AG04449 (cell line): ENCODE results near the gene ADGRL3.

Experiments
- CTCF ChIA-PET: fragments of 350-600 bp; formaldehyde crosslinking; extraction: SDS; loops from one replicate; lab custom pipeline; 2021; ENCODE audit warnings: antibody characterized with exemption; lab: Yijun Ruan, JAX
- POLR2A ChIA-PET: fragments of 400-600, 350-600 bp; formaldehyde crosslinking; extraction: SDS; loops from one replicate; lab custom pipeline; 2020; ENCODE audit warnings: antibody characterized with exemption, inconsistent platforms; lab: Yijun Ruan, JAX
- DNase-seq: peaks from one replicate; pipeline ENCODE4 v3.0.0-alpha.2; 2010; ENCODE audit warnings: low read depth, low spot score
- H3K4me3 ChIP-seq: 2 replicates; pipeline ENCODE4 v1.5.1; 2011; ENCODE audit warnings: low read depth, mild to moderate bottlenecking, control low read depth, low read length
- CTCF ChIP-seq: IDR thresholded peaks from one replicate; pipeline ENCODE4 v1.5.1; 2011; ENCODE audit warnings: mild to moderate bottlenecking, moderate library complexity, low read length, control low read depth, inconsistent platforms; ENCODE audit not compliant: insufficient read depth; ENCODE audit errors: missing control alignments

The ADGRL3 gene

GRCh38 chr4:61909031-61909430 is 708.9 kb downstream of the ADGRL3 start:
- POLR2A ChIA-PET = no interaction called here
- no peak for TF ChIP-seq CTCF
- CTCF ChIA-PET = no interaction called here
- H3K4me3 ChIP-seq = no peak overlapping the region
- DNase-seq = no peak

- H3K4me3 ChIP-seq = no peak overlapping the region
- POLR2A ChIA-PET = no interaction called here
- CTCF ChIA-PET = no interaction called here
- no peak for DNase-seq
- TF ChIP-seq CTCF = no peak
Measured at GRCh38 chr4:61911313-61911756, 711.2 kb downstream of the ADGRL3 start.

GRCh38 chr4:61913619-61914018 is 713.5 kb downstream of the ADGRL3 start:
- no peak for DNase-seq
- no peak overlapping the region for H3K4me3 ChIP-seq
- TF ChIP-seq CTCF = no peak
- POLR2A ChIA-PET = no interaction called here
- CTCF ChIA-PET = no interaction called here

- POLR2A ChIA-PET = no interaction called here
- no peak for DNase-seq
- TF ChIP-seq CTCF = no peak
- H3K4me3 ChIP-seq = no peak overlapping the region
- CTCF ChIA-PET = no interaction called here
Measured at GRCh38 chr4:61915501-61915900, 715.4 kb downstream of the ADGRL3 start.

GRCh38 chr4:61918507-61918906 is 718.4 kb downstream of the ADGRL3 start:
- ChIA-PET POLR2A (no interaction called here), CTCF (interaction anchor here (0.7 kb wide), 1 partner anchor 82 kb away, joined by 3 read pairs; no protein-coding TSS in a partner anchor)
- no peak for TF ChIP-seq CTCF
- H3K4me3 ChIP-seq = no peak overlapping the region
- DNase-seq = no peak

- TF ChIP-seq CTCF = no peak
- ChIA-PET POLR2A (no interaction called here), CTCF (interaction anchor here (0.7 kb wide), 1 partner anchor 82 kb away, joined by 3 read pairs; no protein-coding TSS in a partner anchor)
- no peak overlapping the region for H3K4me3 ChIP-seq
- DNase-seq = no peak
Measured at GRCh38 chr4:61918987-61919386, 718.9 kb downstream of the ADGRL3 start.
